HepG2 (cell line): Measurements from ENCODE around the gene GPT2. TPM values are rescaled to one million over a fixed set of nuclear protein-coding genes. Genes with fewer than 3 reads are reported as not detected.

ENCODE experiments used
- BRD4 ChIP-seq: sonication (generic); formaldehyde crosslinking; IDR thresholded peaks from 2 replicates; pipeline ENCODE4 v1.4.0; 2020; ENCODE audit warnings: missing genetic modification reagents
- HOXA9 ChIP-seq: sonication (generic); formaldehyde crosslinking; IDR thresholded peaks from 2 replicates; pipeline ENCODE4 v1.8.1; 2022; ENCODE audit warnings: missing genetic modification reagents, mild to moderate bottlenecking, moderate library complexity, borderline replicate concordance
- JUN ChIP-seq: sonication (generic); formaldehyde crosslinking; IDR thresholded peaks from 2 replicates; pipeline ENCODE4 v1.4.0; 2020; ENCODE audit warnings: mild to moderate bottlenecking, missing genetic modification reagents
- LCORL ChIP-seq, 2 experiments: fragments of 450-650 bp in 1 of 2; sonication (generic) in 1 of 2; formaldehyde crosslinking in 1 of 2; IDR thresholded peaks; 2 replicates each; pipeline versions ENCODE4 v1.5.0 to v1.6.1; 2017 to 2020; ENCODE audit warnings: antibody characterized with exemption in 1 of 2, missing genetic modification reagents in 1 of 2
- SOX13 ChIP-seq, 3 experiments: fragments of 450-650 bp in 1 of 3; sonication (generic) in 1 of 3; formaldehyde crosslinking in 1 of 3; IDR thresholded peaks in 2 of 3; conservative IDR thresholded peaks in 1 of 3; 2 replicates each; pipeline versions ENCODE4 v1.5.0 to v1.6.1; 2016 to 2020; ENCODE audit warnings: antibody characterized with exemption in 1 of 3, mild to moderate bottlenecking in 1 of 3, missing compliant biosample characterization in 1 of 3, missing genetic modification reagents in 1 of 3, moderate library complexity in 1 of 3
- ZFX ChIP-seq: sonication (generic); formaldehyde crosslinking; IDR thresholded peaks from 2 replicates; pipeline ENCODE4 v1.4.0; 2020; ENCODE audit warnings: mild to moderate bottlenecking, low read depth, missing genetic modification reagents, moderate library complexity
- ZNF292 ChIP-seq: sonication (generic); formaldehyde crosslinking; IDR thresholded peaks from 2 replicates; pipeline ENCODE4 v1.8.1; 2022; ENCODE audit warnings: mild to moderate bottlenecking, low read depth, missing genetic modification reagents, borderline replicate concordance
- ZNF605 ChIP-seq: sonication (generic); formaldehyde crosslinking; IDR thresholded peaks from 2 replicates; pipeline ENCODE4 v1.8.0; 2022; ENCODE audit warnings: mild to moderate bottlenecking, missing genetic modification reagents
- polyA plus RNA-seq, 8 experiments: library from polyadenylated mRNA; depleted of rRNA in 3 of 8; stranded (reverse) in 7 of 8; unstranded in 1 of 8; fragments of >200 nt; fragmentation: Illumina TruSeq in 4 of 8; extraction: Trizol in 4 of 8; gene quantifications; 2 replicates each; pipeline versions ENCODE4 v1.2.1 to v1.2.3, GENCODE V29; 2011 to 2016; ENCODE audit warnings: low read depth in 4 of 8, missing spikeins in 1 of 8, mixed read lengths in 1 of 8; ENCODE audit not compliant: insufficient read depth in 1 of 8
- total RNA-seq, 5 experiments: library from RNA; depleted of rRNA; stranded (reverse); fragments of >200 nt; fragmentation: Illumina TruSeq; extraction: Trizol; gene quantifications; 2 replicates each; pipeline ENCODE4 v1.2.3, GENCODE V29; 2016; ENCODE audit warnings: low read depth in 1 of 5
- TF ChIP-seq, protein P1 (sequence below): sonication (generic); formaldehyde crosslinking; IDR thresholded peaks from 2 replicates; pipeline ENCODE4 v1.5.1; 2020; ENCODE audit warnings: mild to moderate bottlenecking, missing genetic modification reagents, borderline replicate concordance
- TF ChIP-seq, protein P2 (sequence below): IDR thresholded peaks from 2 replicates; pipeline ENCODE4 v1.6.1; 2016; ENCODE audit warnings: missing biosample characterization, missing genetic modification reagents, low read depth
- TF ChIP-seq, protein P3 (sequence below): sonication (generic); formaldehyde crosslinking; IDR thresholded peaks from 2 replicates; pipeline ENCODE4 v1.4.0; 2020; ENCODE audit warnings: missing genetic modification reagents, mild to moderate bottlenecking, borderline replicate concordance
- TF ChIP-seq, protein P4 (sequence below): sonication (generic); formaldehyde crosslinking; IDR thresholded peaks from 2 replicates; pipeline ENCODE4 v1.4.0; 2020; ENCODE audit warnings: missing genetic modification reagents

The GPT2 gene
- total and polyA plus RNA-seq, 2 of the 13 experiments (the other 11 are each of a cell fraction or from before 2014, with no cell fraction given), result 138 to 267 TPM

DNA sequence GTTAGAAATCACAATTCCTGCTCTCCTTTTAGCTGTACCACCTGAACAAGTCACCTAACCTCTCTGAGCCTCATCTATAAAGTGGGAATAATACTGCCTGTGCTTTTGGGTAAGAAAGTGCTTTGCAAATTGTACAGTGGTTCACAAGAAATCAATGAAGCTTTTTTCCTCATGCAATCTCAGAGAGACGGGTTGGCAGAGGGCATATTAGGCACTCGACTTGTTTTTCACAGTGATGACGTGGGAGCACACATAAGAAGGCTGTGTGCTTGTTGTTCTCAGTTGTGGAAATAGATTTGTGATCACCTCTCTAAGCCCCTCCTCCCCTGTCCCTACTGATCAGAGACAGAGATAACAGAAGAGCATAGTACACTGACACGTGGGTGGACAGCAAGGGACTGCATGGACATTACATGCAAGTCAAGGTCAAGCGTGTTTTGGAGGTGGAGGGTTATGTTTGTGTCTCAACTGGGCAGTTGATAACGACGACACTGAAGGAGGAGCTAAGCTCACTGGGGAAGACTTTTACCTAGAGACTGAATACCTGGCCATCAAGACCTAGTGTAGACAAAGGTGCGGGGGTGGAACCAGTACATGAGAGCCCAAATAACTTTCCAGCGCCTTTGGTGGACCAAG is 1.7 kb upstream of the GPT2 start (continued):
- TF ChIP-seq, protein P1, sequence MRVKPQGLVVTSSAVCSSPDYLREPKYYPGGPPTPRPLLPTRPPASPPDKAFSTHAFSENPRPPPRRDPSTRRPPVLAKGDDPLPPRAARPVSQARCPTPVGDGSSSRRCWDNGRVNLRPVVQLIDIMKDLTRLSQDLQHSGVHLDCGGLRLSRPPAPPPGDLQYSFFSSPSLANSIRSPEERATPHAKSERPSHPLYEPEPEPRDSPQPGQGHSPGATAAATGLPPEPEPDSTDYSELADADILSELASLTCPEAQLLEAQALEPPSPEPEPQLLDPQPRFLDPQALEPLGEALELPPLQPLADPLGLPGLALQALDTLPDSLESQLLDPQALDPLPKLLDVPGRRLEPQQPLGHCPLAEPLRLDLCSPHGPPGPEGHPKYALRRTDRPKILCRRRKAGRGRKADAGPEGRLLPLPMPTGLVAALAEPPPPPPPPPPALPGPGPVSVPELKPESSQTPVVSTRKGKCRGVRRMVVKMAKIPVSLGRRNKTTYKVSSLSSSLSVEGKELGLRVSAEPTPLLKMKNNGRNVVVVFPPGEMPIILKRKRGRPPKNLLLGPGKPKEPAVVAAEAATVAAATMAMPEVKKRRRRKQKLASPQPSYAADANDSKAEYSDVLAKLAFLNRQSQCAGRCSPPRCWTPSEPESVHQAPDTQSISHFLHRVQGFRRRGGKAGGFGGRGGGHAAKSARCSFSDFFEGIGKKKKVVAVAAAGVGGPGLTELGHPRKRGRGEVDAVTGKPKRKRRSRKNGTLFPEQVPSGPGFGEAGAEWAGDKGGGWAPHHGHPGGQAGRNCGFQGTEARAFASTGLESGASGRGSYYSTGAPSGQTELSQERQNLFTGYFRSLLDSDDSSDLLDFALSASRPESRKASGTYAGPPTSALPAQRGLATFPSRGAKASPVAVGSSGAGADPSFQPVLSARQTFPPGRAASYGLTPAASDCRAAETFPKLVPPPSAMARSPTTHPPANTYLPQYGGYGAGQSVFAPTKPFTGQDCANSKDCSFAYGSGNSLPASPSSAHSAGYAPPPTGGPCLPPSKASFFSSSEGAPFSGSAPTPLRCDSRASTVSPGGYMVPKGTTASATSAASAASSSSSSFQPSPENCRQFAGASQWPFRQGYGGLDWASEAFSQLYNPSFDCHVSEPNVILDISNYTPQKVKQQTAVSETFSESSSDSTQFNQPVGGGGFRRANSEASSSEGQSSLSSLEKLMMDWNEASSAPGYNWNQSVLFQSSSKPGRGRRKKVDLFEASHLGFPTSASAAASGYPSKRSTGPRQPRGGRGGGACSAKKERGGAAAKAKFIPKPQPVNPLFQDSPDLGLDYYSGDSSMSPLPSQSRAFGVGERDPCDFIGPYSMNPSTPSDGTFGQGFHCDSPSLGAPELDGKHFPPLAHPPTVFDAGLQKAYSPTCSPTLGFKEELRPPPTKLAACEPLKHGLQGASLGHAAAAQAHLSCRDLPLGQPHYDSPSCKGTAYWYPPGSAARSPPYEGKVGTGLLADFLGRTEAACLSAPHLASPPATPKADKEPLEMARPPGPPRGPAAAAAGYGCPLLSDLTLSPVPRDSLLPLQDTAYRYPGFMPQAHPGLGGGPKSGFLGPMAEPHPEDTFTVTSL (CRISPR knock-in tag), result peak; percentile 79; the same call in 1 of the 2 replicates
- TF ChIP-seq JUN (peak; percentile 91), BRD4 (CRISPR knock-in tag) (peak; percentile 51), SOX13 (IDR thresholded peaks at IDR 0.05) (peak; percentile 53; the same call in 1 of the 2 replicates), SOX13 (CRISPR knock-in tag; conservative IDR thresholded peaks at IDR 0.05 in 1 of 2, IDR thresholded peaks at IDR 0.05 in 1 of 2) (peak in 1 of 2 experiments; percentile 96; a peak in 2 of 4 replicates), ZNF605 (CRISPR knock-in tag) (peak; percentile 83), LCORL (IDR thresholded peaks at IDR 0.05) (no peak), LCORL (CRISPR knock-in tag; IDR thresholded peaks at IDR 0.05) (peak; percentile 93), ZNF292 (CRISPR knock-in tag) (peak; percentile 82; the same call in 1 of the 2 replicates), HOXA9 (CRISPR knock-in tag) (no peak), ZFX (CRISPR knock-in tag) (peak; percentile 49; the same call in 1 of the 2 replicates)
- TF ChIP-seq, protein P2, sequence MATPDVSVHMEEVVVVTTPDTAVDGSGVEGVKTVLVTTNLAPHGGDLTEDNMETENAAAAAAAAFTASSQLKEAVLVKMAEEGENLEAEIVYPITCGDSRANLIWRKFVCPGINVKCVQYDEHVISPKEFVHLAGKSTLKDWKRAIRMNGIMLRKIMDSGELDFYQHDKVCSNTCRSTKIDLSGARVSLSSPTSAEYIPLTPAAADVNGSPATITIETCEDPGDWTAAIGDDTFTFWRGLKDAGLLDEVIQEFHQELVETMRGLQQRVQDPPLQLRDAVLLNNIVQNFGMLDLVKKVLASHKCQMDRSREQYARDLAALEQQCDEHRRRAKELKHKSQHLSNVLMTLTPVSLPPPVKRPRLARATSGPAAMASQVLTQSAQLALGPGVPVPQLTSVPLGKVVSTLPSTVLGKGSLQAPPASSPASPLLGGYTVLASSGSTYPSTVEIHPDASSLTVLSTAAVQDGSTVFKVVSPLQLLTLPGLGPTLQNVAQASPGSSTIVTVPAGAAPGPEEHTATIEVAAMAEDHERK, result no peak
- TF ChIP-seq, protein P3, sequence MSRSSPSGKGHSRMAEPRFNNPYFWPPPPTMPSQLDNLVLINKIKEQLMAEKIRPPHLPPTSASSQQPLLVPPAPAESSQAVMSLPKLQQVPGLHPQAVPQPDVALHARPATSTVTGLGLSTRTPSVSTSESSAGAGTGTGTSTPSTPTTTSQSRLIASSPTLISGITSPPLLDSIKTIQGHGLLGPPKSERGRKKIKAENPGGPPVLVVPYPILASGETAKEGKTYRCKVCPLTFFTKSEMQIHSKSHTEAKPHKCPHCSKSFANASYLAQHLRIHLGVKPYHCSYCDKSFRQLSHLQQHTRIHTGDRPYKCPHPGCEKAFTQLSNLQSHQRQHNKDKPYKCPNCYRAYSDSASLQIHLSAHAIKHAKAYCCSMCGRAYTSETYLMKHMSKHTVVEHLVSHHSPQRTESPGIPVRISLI (CRISPR knock-in tag), result peak; percentile 66
- TF ChIP-seq, protein P4, sequence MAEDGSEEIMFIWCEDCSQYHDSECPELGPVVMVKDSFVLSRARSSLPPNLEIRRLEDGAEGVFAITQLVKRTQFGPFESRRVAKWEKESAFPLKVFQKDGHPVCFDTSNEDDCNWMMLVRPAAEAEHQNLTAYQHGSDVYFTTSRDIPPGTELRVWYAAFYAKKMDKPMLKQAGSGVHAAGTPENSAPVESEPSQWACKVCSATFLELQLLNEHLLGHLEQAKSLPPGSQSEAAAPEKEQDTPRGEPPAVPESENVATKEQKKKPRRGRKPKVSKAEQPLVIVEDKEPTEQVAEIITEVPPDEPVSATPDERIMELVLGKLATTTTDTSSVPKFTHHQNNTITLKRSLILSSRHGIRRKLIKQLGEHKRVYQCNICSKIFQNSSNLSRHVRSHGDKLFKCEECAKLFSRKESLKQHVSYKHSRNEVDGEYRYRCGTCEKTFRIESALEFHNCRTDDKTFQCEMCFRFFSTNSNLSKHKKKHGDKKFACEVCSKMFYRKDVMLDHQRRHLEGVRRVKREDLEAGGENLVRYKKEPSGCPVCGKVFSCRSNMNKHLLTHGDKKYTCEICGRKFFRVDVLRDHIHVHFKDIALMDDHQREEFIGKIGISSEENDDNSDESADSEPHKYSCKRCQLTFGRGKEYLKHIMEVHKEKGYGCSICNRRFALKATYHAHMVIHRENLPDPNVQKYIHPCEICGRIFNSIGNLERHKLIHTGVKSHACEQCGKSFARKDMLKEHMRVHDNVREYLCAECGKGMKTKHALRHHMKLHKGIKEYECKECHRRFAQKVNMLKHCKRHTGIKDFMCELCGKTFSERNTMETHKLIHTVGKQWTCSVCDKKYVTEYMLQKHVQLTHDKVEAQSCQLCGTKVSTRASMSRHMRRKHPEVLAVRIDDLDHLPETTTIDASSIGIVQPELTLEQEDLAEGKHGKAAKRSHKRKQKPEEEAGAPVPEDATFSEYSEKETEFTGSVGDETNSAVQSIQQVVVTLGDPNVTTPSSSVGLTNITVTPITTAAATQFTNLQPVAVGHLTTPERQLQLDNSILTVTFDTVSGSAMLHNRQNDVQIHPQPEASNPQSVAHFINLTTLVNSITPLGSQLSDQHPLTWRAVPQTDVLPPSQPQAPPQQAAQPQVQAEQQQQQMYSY (CRISPR knock-in tag), result no peak
